Muscle of arm (tissue), 12 donors: ENCODE results near the gene GALNT10. TPM values are rescaled to one million over a fixed set of nuclear protein-coding genes. Genes with fewer than 3 reads are reported as not detected.
A peak's percentile ranks its signal among the peaks of the same experiment; 100 is the strongest.

Experiments used
- DNase-seq: peaks from one replicate; pipeline ENCODE4 v3.0.0-alpha.2; 2013
- polyA plus RNA-seq, 12 donors: library from polyadenylated mRNA; unstranded; fragments of 120-200 nt; gene quantifications; one replicate each; pipeline ENCODE4 v1.2.1, GENCODE V29; 2013; ENCODE audit not compliant: insufficient read length in 12 of 12

GALNT10 gene
- polyA plus RNA-seq, 12 donors = 17.6 to 25.8 (median 20.9) TPM; not detected in 1

- DNase-seq = no peak
These were observed 17.7 kb upstream of the GALNT10 start for GRCh38 chr5:154172785-154173184.

- no peak for DNase-seq
These were observed 16.4 kb upstream of the GALNT10 start for GRCh38 chr5:154174091-154174490.

GRCh38 chr5:154176181-154176580, 14.4 kb upstream of the GALNT10 start:
- DNase-seq = no peak

GRCh38 chr5:154178661-154179060, 11.9 kb upstream of the GALNT10 start:
- DNase-seq = no peak

GRCh38 chr5:154179846-154180710, 10.5 kb upstream of the GALNT10 start:
- DNase-seq = peak; percentile 65

- DNase-seq = no peak
These were observed 9.4 kb upstream of the GALNT10 start for GRCh38 chr5:154181161-154181560.

GRCh38 chr5:154189256-154189818, 1.2 kb upstream of the GALNT10 start:
- DNase-seq = no peak

- peak; percentile 79 for DNase-seq
These were observed 526 bp upstream of the GALNT10 start for GRCh38 chr5:154189819-154190594.

- DNase-seq = no peak
These were observed 1.1 kb downstream of the GALNT10 start for GRCh38 chr5:154191467-154192261.

GRCh38 chr5:154193283-154193682, 2.8 kb downstream of the GALNT10 start:
- peak; percentile 54 for DNase-seq

- DNase-seq = no peak
These were observed 3.2 kb downstream of the GALNT10 start for GRCh38 chr5:154193701-154194121.

- DNase-seq = peak; percentile 62
These were observed 4.1 kb downstream of the GALNT10 start for GRCh38 chr5:154194345-154195329.

- no peak for DNase-seq
These were observed 5.7 kb downstream of the GALNT10 start for GRCh38 chr5:154196281-154196680.

- peak; percentile 51 for DNase-seq
These were observed 6.6 kb downstream of the GALNT10 start for GRCh38 chr5:154196955-154197652.

- DNase-seq = no peak
These were observed 7.4 kb downstream of the GALNT10 start for GRCh38 chr5:154197801-154198491.

- no peak for DNase-seq
These were observed 8.2 kb downstream of the GALNT10 start for GRCh38 chr5:154198611-154199230.

- no peak for DNase-seq
These were observed 8.7 kb downstream of the GALNT10 start for GRCh38 chr5:154199263-154199662.

- no peak for DNase-seq
These were observed 9.2 kb downstream of the GALNT10 start for GRCh38 chr5:154199671-154200220.
